Measurements from ENCODE around the gene COA4. TPM values are rescaled to one million over a fixed set of nuclear protein-coding genes. Genes with fewer than 3 reads are reported as not detected.

Gene COA4
- 441 TPM for polyA plus RNA-seq (2012; ENCODE audit: insufficient read depth, insufficient read length, low read depth)

DNA sequence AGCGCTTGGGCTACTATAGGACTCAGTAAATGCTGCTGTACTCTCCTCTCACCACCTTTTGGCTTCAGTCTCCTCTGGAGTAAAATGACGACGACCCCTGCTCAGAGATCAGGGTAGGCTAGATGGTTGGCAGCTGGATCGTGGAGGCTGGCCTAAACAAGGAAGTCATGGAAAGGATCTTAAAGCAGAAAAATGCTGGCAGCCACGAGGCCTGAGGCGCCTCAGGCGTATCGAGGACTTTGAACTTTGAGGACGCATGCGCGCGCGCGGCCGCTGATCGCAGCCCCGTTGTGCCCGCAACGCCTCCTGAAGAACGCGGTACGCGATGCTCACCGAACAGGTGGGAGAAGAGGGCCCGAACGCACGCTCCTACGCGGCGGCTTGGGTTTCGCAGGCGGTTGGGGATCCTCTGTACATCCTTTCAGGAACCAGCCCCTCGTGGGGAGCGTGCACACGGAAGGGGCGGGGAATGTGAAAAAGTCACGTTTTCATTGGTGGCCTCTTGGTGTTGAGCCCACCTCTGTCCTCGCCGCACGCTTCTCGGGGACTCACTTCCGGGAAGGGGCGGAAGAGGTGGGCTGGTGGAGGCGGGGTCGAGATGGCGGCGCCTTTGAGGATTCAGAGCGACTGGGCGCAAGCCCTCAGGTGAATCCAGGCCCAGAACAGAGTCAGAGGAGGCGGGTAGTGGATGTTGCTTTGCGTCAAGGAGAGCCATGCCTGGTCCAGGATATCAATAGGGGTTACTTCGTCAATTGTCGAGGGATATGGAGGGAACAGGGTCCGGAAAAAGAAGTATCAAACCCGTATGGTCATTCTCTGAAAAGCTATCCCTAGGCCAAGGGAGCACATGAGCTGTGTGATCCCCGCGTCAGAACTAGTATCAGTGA, at the start of gene COA4, which contains the start of gene PAAF1:
TSS of gene COA4 (minus strand) at position 423 of the 887 bp plus-strand sequence. CDS start 3,468 bp downstream, outside the sequence.
TSS of gene PAAF1 (plus strand) at position 576 of the 887 bp plus-strand sequence. CDS start at position 599, 23 bp downstream.
- Histone ChIP-seq H3K36me3 (peaks cover 38% of the 10 kb centered on the region), H3K27me3 (no peaks in the 10 kb centered on the region), H3K4me3 (ENCODE audit: low read depth, low read length) (peak within 1 kb of the TSS; percentile 87), H3K9me3 (no peaks in the 10 kb centered on the region), H3K4me1 (no peaks in the 10 kb centered on the region)
- TF ChIP-seq, protein P1, sequence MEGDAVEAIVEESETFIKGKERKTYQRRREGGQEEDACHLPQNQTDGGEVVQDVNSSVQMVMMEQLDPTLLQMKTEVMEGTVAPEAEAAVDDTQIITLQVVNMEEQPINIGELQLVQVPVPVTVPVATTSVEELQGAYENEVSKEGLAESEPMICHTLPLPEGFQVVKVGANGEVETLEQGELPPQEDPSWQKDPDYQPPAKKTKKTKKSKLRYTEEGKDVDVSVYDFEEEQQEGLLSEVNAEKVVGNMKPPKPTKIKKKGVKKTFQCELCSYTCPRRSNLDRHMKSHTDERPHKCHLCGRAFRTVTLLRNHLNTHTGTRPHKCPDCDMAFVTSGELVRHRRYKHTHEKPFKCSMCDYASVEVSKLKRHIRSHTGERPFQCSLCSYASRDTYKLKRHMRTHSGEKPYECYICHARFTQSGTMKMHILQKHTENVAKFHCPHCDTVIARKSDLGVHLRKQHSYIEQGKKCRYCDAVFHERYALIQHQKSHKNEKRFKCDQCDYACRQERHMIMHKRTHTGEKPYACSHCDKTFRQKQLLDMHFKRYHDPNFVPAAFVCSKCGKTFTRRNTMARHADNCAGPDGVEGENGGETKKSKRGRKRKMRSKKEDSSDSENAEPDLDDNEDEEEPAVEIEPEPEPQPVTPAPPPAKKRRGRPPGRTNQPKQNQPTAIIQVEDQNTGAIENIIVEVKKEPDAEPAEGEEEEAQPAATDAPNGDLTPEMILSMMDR (IDR thresholded peaks at IDR 0.05; ENCODE audit: low read depth, low read length) = no peak
- DNase-seq = peak; percentile 97

DNA sequence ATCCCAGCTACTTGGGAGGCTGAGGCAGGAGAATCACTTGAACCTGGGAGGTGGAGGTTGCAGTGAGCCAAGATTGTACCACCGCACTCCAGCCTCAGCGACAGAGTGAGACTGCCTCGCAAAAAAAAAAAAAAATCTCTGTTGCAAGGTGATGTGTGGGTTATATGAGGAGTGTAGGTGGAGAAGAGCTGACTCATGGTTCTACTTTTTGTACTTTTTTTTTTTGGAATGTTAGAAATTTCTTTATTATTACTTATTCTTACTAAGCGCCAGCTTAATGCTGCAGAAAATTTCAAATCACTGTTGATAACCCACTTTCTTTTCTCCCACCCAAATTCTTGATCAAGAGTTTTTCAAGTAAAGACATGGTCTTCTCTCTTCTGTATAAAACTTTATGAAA, 44.5 kb upstream of the COA4 start:
- Histone ChIP-seq H3K4me1 (no peaks in the 10 kb centered on the region), H3K27me3 (no peaks in the 10 kb centered on the region), H3K36me3 (peaks cover 11% of the 10 kb centered on the region; the same call in 1 of the 2 replicates), H3K4me3 (ENCODE audit: low read depth, low read length) (no peak overlapping the region), H3K9me3 (no peaks in the 10 kb centered on the region)
- TF ChIP-seq, protein P1 (IDR thresholded peaks at IDR 0.05; ENCODE audit: low read depth, low read length) = no peak
- DNase-seq = no peak

DNA sequence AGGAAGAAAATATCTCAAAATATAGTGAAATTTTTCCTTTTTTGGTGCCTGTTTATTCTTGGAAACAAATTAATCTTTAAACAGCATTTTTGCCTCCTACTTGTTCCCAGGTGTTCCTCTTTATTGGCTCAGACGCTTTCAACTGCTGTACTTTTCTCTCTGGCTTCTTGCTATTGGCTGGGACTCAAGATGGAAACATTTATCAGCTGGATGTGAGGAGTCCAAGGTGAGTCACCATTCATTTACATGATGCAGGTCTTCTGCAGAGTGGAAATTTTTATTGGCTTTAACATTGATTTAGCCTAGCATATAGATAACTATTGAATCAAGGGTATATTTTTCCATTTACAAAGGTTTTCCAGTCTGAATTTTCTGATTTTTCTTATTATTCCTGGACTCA, 39.8 kb upstream of the COA4 start:
- Histone ChIP-seq H3K27me3 (no peaks in the 10 kb centered on the region), H3K36me3 (peaks cover 18% of the 10 kb centered on the region), H3K4me3 (ENCODE audit: low read depth, low read length) (no peak overlapping the region), H3K9me3 (no peaks in the 10 kb centered on the region), H3K4me1 (no peaks in the 10 kb centered on the region)
- TF ChIP-seq, protein P1 (IDR thresholded peaks at IDR 0.05; ENCODE audit: low read depth, low read length) = no peak
- DNase-seq = no peak

DNA sequence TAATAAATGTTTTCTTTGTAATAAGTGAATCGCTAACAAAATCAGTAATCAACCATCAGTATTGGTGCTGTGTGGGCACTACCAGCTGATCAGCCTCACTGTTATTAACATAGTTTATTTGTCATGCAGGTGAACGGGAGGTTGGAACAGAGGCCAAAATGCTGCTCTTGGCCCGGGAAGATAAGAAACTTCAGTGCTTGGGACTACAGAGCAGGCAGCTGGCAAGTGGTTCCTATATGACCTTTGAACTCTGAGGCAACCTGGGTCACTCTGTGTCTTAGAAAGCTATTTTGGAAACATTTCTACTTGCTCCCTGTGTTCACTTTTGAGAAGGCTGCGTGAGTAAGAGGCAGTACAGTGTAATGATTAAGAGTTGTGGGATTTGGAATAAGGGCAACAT, 37.6 kb upstream of the COA4 start:
- DNase-seq = no peak
- Histone ChIP-seq H3K9me3 (no peaks in the 10 kb centered on the region), H3K4me1 (no peaks in the 10 kb centered on the region), H3K4me3 (ENCODE audit: low read depth, low read length) (no peak overlapping the region), H3K27me3 (no peaks in the 10 kb centered on the region), H3K36me3 (peaks cover 18% of the 10 kb centered on the region)
- TF ChIP-seq, protein P1 (IDR thresholded peaks at IDR 0.05; ENCODE audit: low read depth, low read length) = no peak

DNA sequence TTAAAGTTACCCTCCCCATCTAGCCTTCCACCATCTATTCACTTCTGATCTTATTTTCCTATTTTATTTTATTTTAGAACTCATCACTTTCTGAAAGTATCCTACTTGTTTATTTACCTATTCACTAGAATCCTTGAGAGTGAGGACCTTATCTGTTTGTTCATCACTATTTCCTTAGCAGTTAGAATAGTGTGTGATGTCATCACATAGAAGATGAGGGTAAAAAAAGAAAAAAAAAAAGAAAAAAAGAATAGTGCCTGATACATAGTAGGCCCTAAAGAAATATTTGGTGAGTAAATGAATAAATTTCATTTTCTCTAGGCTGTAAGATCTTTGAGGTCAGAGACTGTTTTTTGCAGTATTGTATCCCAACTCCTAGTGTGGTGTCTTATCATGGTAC, 36.8 kb upstream of the COA4 start:
- Histone ChIP-seq H3K4me3 (ENCODE audit: low read depth, low read length) (no peak overlapping the region), H3K4me1 (no peaks in the 10 kb centered on the region), H3K36me3 (peaks cover 12% of the 10 kb centered on the region), H3K9me3 (no peaks in the 10 kb centered on the region), H3K27me3 (no peaks in the 10 kb centered on the region)
- DNase-seq = no peak
- TF ChIP-seq, protein P1 (IDR thresholded peaks at IDR 0.05; ENCODE audit: low read depth, low read length) = no peak

DNA sequence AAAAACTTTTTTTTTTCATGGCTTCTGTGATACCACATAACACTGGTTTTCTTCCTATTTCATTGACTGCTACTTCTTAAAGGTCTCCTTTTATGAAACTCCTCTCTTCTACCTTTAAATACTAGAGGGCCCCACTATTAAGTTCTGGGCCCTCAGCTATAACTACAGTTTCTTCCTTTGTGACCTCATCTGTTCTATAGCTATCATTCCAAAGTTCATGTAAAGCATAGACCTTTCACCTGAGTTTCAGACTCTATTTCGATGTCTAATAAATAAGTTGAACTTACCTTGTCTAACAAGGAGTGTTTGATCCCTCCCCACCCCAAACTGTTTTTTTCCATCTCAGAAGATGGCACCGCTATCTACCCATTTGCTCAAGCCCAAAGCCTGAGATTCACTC, 35.4 kb upstream of the COA4 start:
- DNase-seq = no peak
- H3K9me3 ChIP-seq = no peaks in the 10 kb centered on the region
- TF ChIP-seq, protein P1 (IDR thresholded peaks at IDR 0.05; ENCODE audit: low read depth, low read length) = no peak
- H3K27me3 ChIP-seq = no peaks in the 10 kb centered on the region
- H3K36me3 ChIP-seq = peaks cover 8% of the 10 kb centered on the region
- no peaks in the 10 kb centered on the region for H3K4me1 ChIP-seq
- no peak overlapping the region for H3K4me3 ChIP-seq (ENCODE audit: low read depth, low read length)
